Suprapubic skin (tissue), 4 donors: ENCODE measurements around the gene GAL3ST1. TPM values are rescaled to one million over a fixed set of nuclear protein-coding genes. Genes with fewer than 3 reads are reported as not detected.
"Not testable (repeated sequence)": the region's sequence is repeated elsewhere in the genome, so short reads cannot be mapped to it uniquely, and the experiment has no call there.

Source experiments
- DNase-seq, 2 donors: peaks; one replicate each; pipeline ENCODE4 v3.0.0-alpha.2; 2019; ENCODE audit warnings: low spot score in 2 of 2
- H3K27ac ChIP-seq: fragments of 200-600 bp; sonication (generic); one replicate; pipeline ENCODE4 v1.5.1; 2019
- H3K27me3 ChIP-seq: fragments of 200-600 bp; sonication (generic); one replicate; pipeline ENCODE4 v1.5.1; 2019
- H3K36me3 ChIP-seq: fragments of 200-600 bp; sonication (generic); one replicate; pipeline ENCODE4 v1.5.1; 2019
- H3K4me1 ChIP-seq: fragments of 200-600 bp; sonication (generic); one replicate; pipeline ENCODE4 v1.5.1; 2019
- H3K4me3 ChIP-seq: fragments of 200-600 bp; sonication (generic); one replicate; pipeline ENCODE4 v1.5.1; 2019; ENCODE audit warnings: mild to moderate bottlenecking
- H3K9me3 ChIP-seq: fragments of 200-600 bp; sonication (generic); one replicate; pipeline ENCODE4 v1.5.1; 2019
- CTCF ChIP-seq, 2 donors: fragments of 200-600 bp in 1 of 2; fragments of 450-650 bp in 1 of 2; sonication (generic) in 1 of 2; IDR thresholded peaks; one replicate each; pipeline ENCODE4 v1.5.1; 2016 to 2019; ENCODE audit warnings: antibody characterized with exemption in 2 of 2, mild to moderate bottlenecking in 1 of 2, moderate library complexity in 1 of 2
- EP300 ChIP-seq: sonication (generic); formaldehyde crosslinking; IDR thresholded peaks from one replicate; pipeline ENCODE4 v1.6.1; 2017; ENCODE audit warnings: antibody characterized with exemption
- POLR2A ChIP-seq, 2 donors: fragments of 450-650 bp; IDR thresholded peaks; one replicate each; pipeline ENCODE4 v1.6.1; 2017; ENCODE audit warnings: antibody characterized with exemption in 2 of 2, mild to moderate bottlenecking in 2 of 2, moderate library complexity in 2 of 2
- POLR2AphosphoS5 ChIP-seq, 3 donors: sonication (generic); formaldehyde crosslinking; IDR thresholded peaks; one replicate each; pipeline ENCODE4 v1.6.1; 2017; ENCODE audit warnings: antibody characterized with exemption in 3 of 3
- WGBS: methylation state at CpG from one replicate; pipeline ENCODE4 v1.1.5; 2018; 5-methylcytosine and 5-hydroxymethylcytosine counted together
- total RNA-seq, 4 donors: library from RNA; depleted of rRNA; stranded (reverse); fragments of >200 nt; gene quantifications; one replicate each; pipeline ENCODE4 v1.1.0, GENCODE V29; 2016

The GAL3ST1 gene
- total RNA-seq, 4 donors from 2014 or later = 1.2 to 3.7 (median 2.4) TPM

- DNase-seq = no peak
- Histone ChIP-seq H3K27ac (no peak overlapping the region), H3K4me3 (no peak overlapping the region), H3K36me3 (no peaks in the 10 kb centered on the region), H3K9me3 (no peaks in the 10 kb centered on the region), H3K4me1 (no peaks in the 10 kb centered on the region), H3K27me3 (no peaks in the 10 kb centered on the region)
- TF ChIP-seq CTCF (IDR thresholded peaks at IDR 0.05) (no peak), POLR2AphosphoS5 (IDR thresholded peaks at IDR 0.05) (no peak), EP300 (no peak), POLR2A (IDR thresholded peaks at IDR 0.05) (no peak)
- 38% methylated on average over 2 of the region's 8 CpGs for WGBS
These were observed 17.2 kb downstream of the GAL3ST1 start for GRCh38 chr22:30557243-30557642.

DNA sequence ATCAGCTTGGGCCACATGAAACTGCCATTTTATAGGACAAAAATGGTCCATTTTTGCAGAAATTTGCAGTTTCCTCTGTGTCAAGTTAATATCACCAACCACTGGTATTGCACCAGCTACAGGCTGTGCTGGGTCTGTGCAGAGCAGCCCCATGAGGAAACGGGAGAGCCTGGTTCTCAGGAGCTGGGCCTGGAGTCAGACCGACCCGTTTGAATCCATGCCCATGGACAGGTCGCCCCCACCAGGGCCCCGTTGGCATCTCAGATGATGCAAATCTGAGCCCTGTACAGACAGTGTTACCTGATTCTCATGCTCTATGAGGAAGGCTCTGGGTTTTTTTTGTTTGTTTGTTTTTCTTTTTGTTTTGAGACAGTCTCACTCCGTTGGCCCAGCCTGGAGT is 18.1 kb downstream of the GAL3ST1 start:
- no peaks in the 10 kb centered on the region for H3K36me3 ChIP-seq
- H3K27ac ChIP-seq = no peak overlapping the region
- no peaks in the 10 kb centered on the region for H3K27me3 ChIP-seq
- DNase-seq = no peak
- no peak overlapping the region for H3K4me3 ChIP-seq
- no peaks in the 10 kb centered on the region for H3K4me1 ChIP-seq
- 69% methylated on average over 6 of the region's 6 CpGs for WGBS
- H3K9me3 ChIP-seq = no peaks in the 10 kb centered on the region
- TF ChIP-seq POLR2AphosphoS5 (IDR thresholded peaks at IDR 0.05) (no peak), EP300 (no peak), CTCF (IDR thresholded peaks at IDR 0.05) (no peak), POLR2A (IDR thresholded peaks at IDR 0.05) (no peak)

DNA sequence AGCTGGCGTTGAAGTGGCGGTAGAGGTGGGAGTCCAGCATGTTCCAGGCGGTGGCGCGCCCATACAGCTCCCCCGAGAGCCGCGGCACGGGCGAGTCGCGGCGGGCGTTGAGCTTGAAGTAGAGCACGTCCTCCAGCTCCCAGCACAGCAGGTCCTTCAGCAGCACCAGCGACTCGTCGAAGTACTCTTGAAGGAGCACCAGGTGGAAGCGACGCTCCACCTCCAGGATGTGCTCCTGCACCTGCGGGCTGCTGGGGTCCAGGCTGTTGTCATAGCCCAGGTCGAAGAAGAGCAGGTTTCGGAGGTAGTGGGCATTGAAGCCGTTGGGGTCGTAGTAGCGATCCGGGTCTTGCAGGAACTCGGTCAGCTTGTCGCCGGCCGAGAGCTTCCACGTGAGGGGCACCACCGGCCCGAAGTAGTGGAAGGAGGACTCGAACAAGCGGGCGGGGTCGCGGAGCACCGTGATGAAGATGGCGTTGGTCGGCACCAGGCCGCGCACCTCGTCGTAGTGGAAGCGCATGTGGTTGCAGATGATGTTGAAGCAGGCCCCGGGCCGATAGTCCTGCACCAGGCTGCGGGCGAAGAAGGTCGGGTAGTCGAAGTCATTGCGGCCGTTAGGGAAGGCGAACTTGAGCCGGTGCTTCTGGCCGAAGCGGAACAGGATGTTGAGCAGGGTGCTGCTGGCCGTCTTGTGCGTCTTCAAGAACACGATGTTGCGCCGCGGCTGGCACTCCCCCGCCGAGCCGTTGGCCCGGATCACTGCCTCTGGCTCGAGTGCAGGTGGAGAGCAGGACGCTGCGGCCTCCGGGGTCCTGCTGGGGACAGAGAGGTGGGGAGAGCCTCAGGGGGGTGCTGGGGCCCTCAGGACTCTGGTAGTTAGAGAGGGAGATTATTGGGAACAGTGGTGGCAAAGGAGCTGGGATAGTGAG is 18.9 kb downstream of the GAL3ST1 start:
- no peak for DNase-seq
- Histone ChIP-seq H3K9me3 (no peaks in the 10 kb centered on the region), H3K27me3 (no peaks in the 10 kb centered on the region), H3K36me3 (no peaks in the 10 kb centered on the region), H3K27ac (no peak overlapping the region), H3K4me1 (no peaks in the 10 kb centered on the region), H3K4me3 (no peak overlapping the region)
- no peak for TF ChIP-seq POLR2A (IDR thresholded peaks at IDR 0.05)
- TF ChIP-seq CTCF (IDR thresholded peaks at IDR 0.05) = no peak
- no peak for TF ChIP-seq POLR2AphosphoS5 (IDR thresholded peaks at IDR 0.05)
- no peak for TF ChIP-seq EP300
- WGBS = 95% methylated on average over 73 of the region's 73 CpGs

GRCh38 chr22:30553971-30554370 is 20.5 kb downstream of the GAL3ST1 start:
- no peak for DNase-seq
- no peaks in the 10 kb centered on the region for H3K36me3 ChIP-seq
- 84% methylated on average over 6 of the region's 7 CpGs for WGBS
- H3K9me3 ChIP-seq = no peaks in the 10 kb centered on the region
- H3K4me3 ChIP-seq = no peak overlapping the region
- no peak overlapping the region for H3K27ac ChIP-seq
- no peaks in the 10 kb centered on the region for H3K4me1 ChIP-seq
- TF ChIP-seq EP300 (no peak), CTCF (IDR thresholded peaks at IDR 0.05) (no peak), POLR2A (IDR thresholded peaks at IDR 0.05) (no peak), POLR2AphosphoS5 (IDR thresholded peaks at IDR 0.05) (no peak)
- H3K27me3 ChIP-seq = no peaks in the 10 kb centered on the region

DNA sequence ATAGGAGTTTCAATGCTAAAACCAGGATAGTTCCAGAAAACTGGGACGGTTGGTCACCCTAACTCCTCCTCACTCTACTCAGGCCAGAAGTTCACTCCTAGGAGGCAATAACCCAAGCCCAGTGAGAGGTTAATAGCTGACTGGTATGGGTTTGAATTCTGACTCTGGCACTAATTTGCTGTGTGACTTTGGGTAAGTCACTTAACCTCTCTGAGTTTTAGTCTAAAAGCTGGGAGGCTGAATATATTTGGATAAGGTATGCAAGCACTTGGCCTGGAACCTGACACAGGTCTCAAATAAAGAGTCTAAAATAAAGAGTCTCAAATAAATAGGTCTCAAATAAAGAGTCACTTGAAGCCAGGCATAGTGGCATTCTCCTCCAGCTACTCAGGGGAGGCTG is 21.7 kb downstream of the GAL3ST1 start:
- DNase-seq = no peak
- H3K4me1 ChIP-seq = no peaks in the 10 kb centered on the region
- H3K36me3 ChIP-seq = no peaks in the 10 kb centered on the region
- no peak overlapping the region for H3K27ac ChIP-seq
- H3K27me3 ChIP-seq = no peaks in the 10 kb centered on the region
- WGBS = 43% methylated on average over 1 of the region's 1 CpG
- no peak overlapping the region for H3K4me3 ChIP-seq
- no peak for TF ChIP-seq EP300
- no peak for TF ChIP-seq POLR2AphosphoS5 (IDR thresholded peaks at IDR 0.05)
- no peak for TF ChIP-seq CTCF (IDR thresholded peaks at IDR 0.05)
- TF ChIP-seq POLR2A (IDR thresholded peaks at IDR 0.05) = no peak
- no peaks in the 10 kb centered on the region for H3K9me3 ChIP-seq

- WGBS = 82% methylated on average over 3 of the region's 3 CpGs
- not testable (repeated sequence) for H3K36me3 ChIP-seq, H3K9me3 ChIP-seq, H3K27ac ChIP-seq, H3K4me3 ChIP-seq, H3K4me1 ChIP-seq, DNase-seq, H3K27me3 ChIP-seq
These were observed 22.7 kb downstream of the GAL3ST1 start for GRCh38 chr22:30551813-30552212.
